ENCODE results near the gene PCDHGC4. TPM values are rescaled to one million over a fixed set of nuclear protein-coding genes. Genes with fewer than 3 reads are reported as not detected.

The PCDHGC4 gene
- total and polyA plus RNA-seq, 2 of the 8 experiments (the other 6 are each of a cell fraction or from before 2014, with no cell fraction given): 2.1 to 2.4 TPM

DNA sequence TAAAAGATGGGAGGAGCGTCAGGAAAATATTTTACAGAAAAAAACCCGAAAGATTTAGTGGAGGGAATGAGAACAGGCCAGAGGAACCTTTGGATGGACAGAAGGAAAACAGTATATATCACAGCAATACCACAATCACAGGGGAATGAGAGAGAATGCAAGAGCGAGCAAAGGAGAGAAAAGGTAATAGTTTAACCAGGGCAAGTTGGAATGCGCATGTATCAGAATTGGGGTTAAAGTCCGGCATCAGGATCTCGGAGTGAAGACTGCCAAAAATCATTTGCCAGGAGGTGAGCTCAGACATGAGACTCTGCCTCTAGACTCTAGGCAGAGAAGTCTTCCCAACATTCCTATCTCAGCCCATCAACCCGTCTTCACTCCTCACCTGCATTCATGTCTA lies 40.8 kb downstream of the PCDHGC4 start:
- H4K5ac ChIP-seq (ENCODE audit: insufficient read length, low read depth, low read length): no peak overlapping the region
- no peaks in the 10 kb centered on the region for H4K20me1 ChIP-seq (replicated peaks in 1 of 2; ENCODE audit: control insufficient read depth in 1 of 2, insufficient read depth in 2 of 2, low read length in 2 of 2)
- no peaks in the 10 kb centered on the region for H3K79me2 ChIP-seq (ENCODE audit: control insufficient read depth in 1 of 2, insufficient read depth in 2 of 2, low read length in 2 of 2)
- H3K4ac ChIP-seq (replicated peaks; ENCODE audit: insufficient read length, low read depth, low read length): no peak overlapping the region
- no peaks in the 10 kb centered on the region for H3K23me2 ChIP-seq (ENCODE audit: low read depth, low read length)
- H3K9ac ChIP-seq (replicated peaks in 1 of 4; ENCODE audit: extremely low read depth in 1 of 4, low read depth in 3 of 4, low read length in 3 of 4): no peak overlapping the region
- no peak for TF ChIP-seq PHF8 (conservative IDR thresholded peaks at IDR 0.05; ENCODE audit: low read depth, low read length)
- no peak for TF ChIP-seq SIN3A (conservative IDR thresholded peaks at IDR 0.05 in 1 of 2, IDR thresholded peaks at IDR 0.05 in 1 of 2; ENCODE audit: low read depth in 1 of 2, low read length in 2 of 2)
- no peak for TF ChIP-seq KDM5A (IDR thresholded peaks at IDR 0.05; ENCODE audit: low read length)
- no peak for TF ChIP-seq ATF2 (IDR thresholded peaks at IDR 0.05; ENCODE audit: low read length)
- TF ChIP-seq CREB1 (IDR thresholded peaks at IDR 0.05): no peak
- TF ChIP-seq TEAD4 (IDR thresholded peaks at IDR 0.05; ENCODE audit: low read depth, low read length): no peak
- no peak for TF ChIP-seq EZH2 (IDR thresholded peaks at IDR 0.05; ENCODE audit: low read depth, low read length, severe bottlenecking)
- no peak for TF ChIP-seq SP1 (IDR thresholded peaks at IDR 0.05; ENCODE audit: low read depth, low read length)
- no peaks in the 10 kb centered on the region for H3K79me1 ChIP-seq (ENCODE audit: low read depth, low read length)
- H4K91ac ChIP-seq (replicated peaks; ENCODE audit: insufficient read length, low read length): no peak overlapping the region
- DNase-seq (ENCODE audit: low read depth in 1 of 2, low spot score in 2 of 2) (no peak), FAIRE-seq (no peak)
- H3K27ac ChIP-seq (ENCODE audit: low read depth, low read length): no peak overlapping the region
- no peak overlapping the region for H2BK20ac ChIP-seq (ENCODE audit: low read length)
- no peak overlapping the region for H2BK5ac ChIP-seq (ENCODE audit: low read depth, low read length)
- H3K14ac ChIP-seq (ENCODE audit: insufficient read length): no peak overlapping the region
- no peaks in the 10 kb centered on the region for H3K9me3 ChIP-seq (ENCODE audit: insufficient read depth in 2 of 2, low read depth in 1 of 2, low read length in 1 of 2)
- no peak overlapping the region for H3K18ac ChIP-seq (ENCODE audit: extremely low read depth, low read length)
- H3K27me3 ChIP-seq (replicated peaks in 1 of 4; ENCODE audit: control insufficient read depth in 3 of 4, extremely low read depth in 1 of 4, insufficient read depth in 3 of 4, low read length in 3 of 4): no peaks in the 10 kb centered on the region
- no peak overlapping the region for H3K56ac ChIP-seq (replicated peaks; ENCODE audit: insufficient read length, low read depth, low read length)
- POLR2A ChIA-PET (ENCODE audit: partially characterized antibody): interaction anchor here (1.3 to 4.8 kb wide), 3 partner anchors 12 to 112 kb away, joined by 3 to 29 read pairs (median 4); partner anchors contain the start of gene PCDHGC5
- H3K4me2 ChIP-seq (ENCODE audit: insufficient read depth in 1 of 2, low read depth in 2 of 2, low read length in 2 of 2): no peak overlapping the region
- WGBS, 2 experiments (ENCODE audit: extremely low coverage in 1 of 2, insufficient coverage in 1 of 2, insufficient read length in 1 of 2, insufficient replicate concordance in 2 of 2, low coverage in 1 of 2, low lambda C conversion rate in 2 of 2, missing lambda C conversion rate in 1 of 2): 88% methylated on average over 7 of the region's 7 CpGs; no CpG with 5 or more reads in 1 of the 2 experiments
- CTCF ChIA-PET (ENCODE audit: partially characterized antibody): interaction anchor here (0.7 to 50.9 kb wide), 25 partner anchors 9 to 431 kb away, joined by 3 to 1236 read pairs (median 9); partner anchors contain the start of genes PCDHB12, PCDHB14, PCDHB15 and PCDHB2
- H2AFZ ChIP-seq (ENCODE audit: low read length): no peak overlapping the region
- no peak overlapping the region for H2BK12ac ChIP-seq (ENCODE audit: low read depth, low read length)
- H3K23ac ChIP-seq (ENCODE audit: insufficient read length): no peak overlapping the region
- H4K8ac ChIP-seq (ENCODE audit: extremely low read depth, insufficient read depth, low read length): no peak overlapping the region
- H2BK120ac ChIP-seq (replicated peaks; ENCODE audit: low read depth, low read length): no peak overlapping the region
- H3K36me3 ChIP-seq (ENCODE audit: control insufficient read depth in 2 of 4, insufficient read depth in 4 of 4, low read length in 3 of 4): peaks cover 24 to 47% (median 42%) of the 10 kb centered on the region in 4 experiments
- H3K4me3 ChIP-seq (ENCODE audit: extremely low read depth in 1 of 4, insufficient read depth in 2 of 4, low read depth in 3 of 4, low read length in 4 of 4): no peak overlapping the region
- no peak overlapping the region for H2AK5ac ChIP-seq (ENCODE audit: low read depth, low read length)
- no peak overlapping the region for H2BK15ac ChIP-seq (ENCODE audit: low read length)
- peaks cover 2 to 15% (median 8%) of the 10 kb centered on the region in 4 experiments; a peak in 6 of 7 replicates for H3K4me1 ChIP-seq (replicated peaks in 1 of 4; ENCODE audit: control insufficient read depth in 3 of 4, insufficient read depth in 4 of 4, low read length in 3 of 4)
